ENCODE measurements around the gene TEKTIP1.

TEKTIP1 gene

DNA sequence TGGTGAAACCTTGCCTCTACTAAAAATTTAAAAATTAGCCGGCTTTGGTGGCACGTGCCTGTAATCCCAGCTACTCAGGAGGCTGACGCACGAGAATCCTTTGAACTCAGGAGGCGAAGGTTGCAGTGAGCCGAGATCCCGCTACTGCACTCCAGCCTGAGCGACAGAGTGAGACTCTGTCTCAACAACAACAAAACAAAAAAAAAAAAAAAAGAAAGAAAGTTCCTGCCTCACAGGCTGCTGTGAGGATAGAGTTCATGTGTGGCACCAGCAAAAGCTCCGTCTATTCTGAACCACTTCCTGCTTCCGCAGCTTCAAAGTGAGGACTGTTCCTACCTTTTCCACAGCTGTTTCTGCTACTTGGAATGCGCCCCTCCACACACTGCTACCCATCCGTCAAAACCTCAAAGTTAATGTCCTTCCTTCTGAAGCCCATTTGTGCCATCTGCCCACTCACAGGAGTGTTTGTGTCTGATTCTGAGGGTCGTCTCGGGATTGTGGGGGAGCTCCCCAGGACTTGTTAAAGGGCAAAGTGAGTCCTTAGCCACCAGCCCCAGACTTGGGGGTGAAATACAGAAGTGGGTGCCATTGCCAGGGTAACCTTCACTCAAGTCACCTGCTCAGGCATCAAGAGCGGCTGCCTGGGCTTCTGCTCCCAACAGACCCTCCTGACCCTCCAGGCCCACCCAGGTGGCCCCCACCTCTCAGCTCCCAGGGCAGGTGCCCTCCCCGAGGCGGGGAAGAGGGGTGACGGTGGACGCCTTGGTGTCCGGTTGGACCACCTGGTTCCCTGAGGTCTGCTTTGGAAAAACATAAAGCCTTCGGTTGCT, 15.5 kb downstream of the TEKTIP1 start:
- TF ChIP-seq RAD21 (IDR thresholded peaks at IDR 0.05; ENCODE audit: low read depth) = no peak
- TF ChIP-seq NFIC (IDR thresholded peaks at IDR 0.05) = no peak
- TF ChIP-seq ZBTB7A (IDR thresholded peaks at IDR 0.05; ENCODE audit: low read depth) = no peak
- no peak for TF ChIP-seq FOXM1 (IDR thresholded peaks at IDR 0.05; ENCODE audit: borderline replicate concordance, low read depth)
- TF ChIP-seq TCF12 (IDR thresholded peaks at IDR 0.05; ENCODE audit: low read depth) = no peak
- TF ChIP-seq EGR1 (IDR thresholded peaks at IDR 0.05) = no peak
- TF ChIP-seq TAF1 (IDR thresholded peaks at IDR 0.05; ENCODE audit: low read depth) = no peak
- TF ChIP-seq EP300 (IDR thresholded peaks at IDR 0.05; ENCODE audit: borderline replicate concordance) = no peak
- no peak for TF ChIP-seq TEAD4 (IDR thresholded peaks at IDR 0.05)
- TF ChIP-seq CREB1 (IDR thresholded peaks at IDR 0.05; ENCODE audit: low read depth) = no peak
- TF ChIP-seq CEBPB (IDR thresholded peaks at IDR 0.05) = no peak
- TF ChIP-seq, protein P1, sequence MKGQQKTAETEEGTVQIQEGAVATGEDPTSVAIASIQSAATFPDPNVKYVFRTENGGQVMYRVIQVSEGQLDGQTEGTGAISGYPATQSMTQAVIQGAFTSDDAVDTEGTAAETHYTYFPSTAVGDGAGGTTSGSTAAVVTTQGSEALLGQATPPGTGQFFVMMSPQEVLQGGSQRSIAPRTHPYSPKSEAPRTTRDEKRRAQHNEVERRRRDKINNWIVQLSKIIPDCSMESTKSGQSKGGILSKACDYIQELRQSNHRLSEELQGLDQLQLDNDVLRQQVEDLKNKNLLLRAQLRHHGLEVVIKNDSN (IDR thresholded peaks at IDR 0.05) = no peak
- TF ChIP-seq, protein P2, sequence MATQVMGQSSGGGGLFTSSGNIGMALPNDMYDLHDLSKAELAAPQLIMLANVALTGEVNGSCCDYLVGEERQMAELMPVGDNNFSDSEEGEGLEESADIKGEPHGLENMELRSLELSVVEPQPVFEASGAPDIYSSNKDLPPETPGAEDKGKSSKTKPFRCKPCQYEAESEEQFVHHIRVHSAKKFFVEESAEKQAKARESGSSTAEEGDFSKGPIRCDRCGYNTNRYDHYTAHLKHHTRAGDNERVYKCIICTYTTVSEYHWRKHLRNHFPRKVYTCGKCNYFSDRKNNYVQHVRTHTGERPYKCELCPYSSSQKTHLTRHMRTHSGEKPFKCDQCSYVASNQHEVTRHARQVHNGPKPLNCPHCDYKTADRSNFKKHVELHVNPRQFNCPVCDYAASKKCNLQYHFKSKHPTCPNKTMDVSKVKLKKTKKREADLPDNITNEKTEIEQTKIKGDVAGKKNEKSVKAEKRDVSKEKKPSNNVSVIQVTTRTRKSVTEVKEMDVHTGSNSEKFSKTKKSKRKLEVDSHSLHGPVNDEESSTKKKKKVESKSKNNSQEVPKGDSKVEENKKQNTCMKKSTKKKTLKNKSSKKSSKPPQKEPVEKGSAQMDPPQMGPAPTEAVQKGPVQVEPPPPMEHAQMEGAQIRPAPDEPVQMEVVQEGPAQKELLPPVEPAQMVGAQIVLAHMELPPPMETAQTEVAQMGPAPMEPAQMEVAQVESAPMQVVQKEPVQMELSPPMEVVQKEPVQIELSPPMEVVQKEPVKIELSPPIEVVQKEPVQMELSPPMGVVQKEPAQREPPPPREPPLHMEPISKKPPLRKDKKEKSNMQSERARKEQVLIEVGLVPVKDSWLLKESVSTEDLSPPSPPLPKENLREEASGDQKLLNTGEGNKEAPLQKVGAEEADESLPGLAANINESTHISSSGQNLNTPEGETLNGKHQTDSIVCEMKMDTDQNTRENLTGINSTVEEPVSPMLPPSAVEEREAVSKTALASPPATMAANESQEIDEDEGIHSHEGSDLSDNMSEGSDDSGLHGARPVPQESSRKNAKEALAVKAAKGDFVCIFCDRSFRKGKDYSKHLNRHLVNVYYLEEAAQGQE (IDR thresholded peaks at IDR 0.05; ENCODE audit: low read depth) = no peak
- TF ChIP-seq, protein P3, sequence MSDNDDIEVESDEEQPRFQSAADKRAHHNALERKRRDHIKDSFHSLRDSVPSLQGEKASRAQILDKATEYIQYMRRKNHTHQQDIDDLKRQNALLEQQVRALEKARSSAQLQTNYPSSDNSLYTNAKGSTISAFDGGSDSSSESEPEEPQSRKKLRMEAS (IDR thresholded peaks at IDR 0.05) = no peak
- TF ChIP-seq YY1 (IDR thresholded peaks at IDR 0.05; ENCODE audit: low read depth) = no peak

DNA sequence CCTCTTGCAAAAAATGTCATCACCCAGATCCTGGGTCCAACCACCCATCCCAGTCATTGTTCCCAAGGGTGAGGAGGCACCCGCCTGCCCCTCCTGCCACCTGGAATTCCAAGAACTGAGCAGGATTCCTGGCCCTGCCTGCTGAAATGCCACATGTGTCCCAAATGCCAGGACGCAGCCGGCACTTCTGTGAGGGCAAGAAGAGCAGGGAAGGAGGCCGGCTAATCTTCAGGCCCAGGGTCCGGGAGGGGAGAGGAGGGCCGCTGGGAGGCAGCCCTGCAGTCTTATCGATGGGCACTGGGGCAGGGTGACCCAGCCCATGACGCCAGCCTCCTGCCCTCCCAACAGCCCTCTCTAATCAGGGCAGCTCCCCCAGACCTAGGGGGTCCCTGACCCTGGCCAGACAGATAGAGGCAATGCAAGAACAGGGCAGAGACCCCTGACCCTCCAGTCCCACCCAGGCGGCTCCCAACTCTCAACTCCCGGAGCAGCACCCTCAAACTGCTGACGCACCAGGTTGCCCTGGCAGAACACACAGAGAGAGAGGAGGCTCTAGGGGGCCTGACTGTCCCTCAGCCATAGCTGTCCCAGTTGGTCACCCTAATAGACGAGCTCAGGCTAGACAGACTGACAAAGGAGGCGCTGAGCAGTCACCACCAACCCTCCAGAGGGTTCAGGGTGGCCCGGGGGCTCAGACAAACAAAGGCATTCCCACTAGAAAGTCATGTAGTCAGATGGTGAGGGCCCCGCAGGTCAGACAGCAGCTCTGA, 16.9 kb downstream of the TEKTIP1 start:
- TF ChIP-seq, protein P3 (IDR thresholded peaks at IDR 0.05) = no peak
- TF ChIP-seq, protein P2 (IDR thresholded peaks at IDR 0.05; ENCODE audit: low read depth) = no peak
- TF ChIP-seq RAD21 (IDR thresholded peaks at IDR 0.05; ENCODE audit: low read depth) (no peak), EP300 (IDR thresholded peaks at IDR 0.05; ENCODE audit: borderline replicate concordance) (no peak), TAF1 (IDR thresholded peaks at IDR 0.05; ENCODE audit: low read depth) (no peak), NFIC (IDR thresholded peaks at IDR 0.05) (no peak), CEBPB (IDR thresholded peaks at IDR 0.05) (no peak), YY1 (IDR thresholded peaks at IDR 0.05; ENCODE audit: low read depth) (no peak), EGR1 (IDR thresholded peaks at IDR 0.05) (no peak), ZBTB7A (IDR thresholded peaks at IDR 0.05; ENCODE audit: low read depth) (no peak), CREB1 (IDR thresholded peaks at IDR 0.05; ENCODE audit: low read depth) (no peak), TCF12 (IDR thresholded peaks at IDR 0.05; ENCODE audit: low read depth) (no peak), TEAD4 (IDR thresholded peaks at IDR 0.05) (no peak), FOXM1 (IDR thresholded peaks at IDR 0.05; ENCODE audit: borderline replicate concordance, low read depth) (no peak)
- TF ChIP-seq, protein P1 (IDR thresholded peaks at IDR 0.05) = no peak

DNA sequence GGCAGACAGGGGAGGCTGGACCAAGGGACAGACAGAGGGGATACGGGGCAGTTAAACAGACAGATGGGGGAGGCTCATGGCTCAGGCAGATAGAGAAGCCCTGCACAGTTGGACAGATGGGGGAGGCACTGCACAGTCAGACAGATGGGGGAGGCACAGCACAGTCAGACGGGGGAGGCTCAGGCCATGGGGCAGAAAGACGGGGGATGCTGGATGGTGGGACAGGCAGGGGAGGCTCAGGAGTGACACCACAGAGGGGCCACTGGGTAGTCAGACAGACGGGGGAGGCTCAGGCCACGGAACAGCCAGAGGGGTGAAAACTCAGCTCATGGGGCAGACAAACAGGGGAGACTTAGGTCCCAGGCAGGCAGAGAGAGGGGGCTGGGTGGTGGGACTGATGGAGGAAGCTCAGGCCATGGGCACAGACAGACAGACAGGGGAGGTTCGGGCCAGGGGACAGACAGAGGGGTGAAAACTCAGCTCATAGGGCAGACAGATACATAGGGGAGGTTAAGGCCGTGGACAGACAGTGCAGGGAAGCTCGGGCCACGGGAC, 17.5 kb downstream of the TEKTIP1 start:
- TF ChIP-seq RAD21 (IDR thresholded peaks at IDR 0.05; ENCODE audit: low read depth) (no peak), ZBTB7A (IDR thresholded peaks at IDR 0.05; ENCODE audit: low read depth) (no peak), CREB1 (IDR thresholded peaks at IDR 0.05; ENCODE audit: low read depth) (no peak), CEBPB (IDR thresholded peaks at IDR 0.05) (no peak), YY1 (IDR thresholded peaks at IDR 0.05; ENCODE audit: low read depth) (no peak), FOXM1 (IDR thresholded peaks at IDR 0.05; ENCODE audit: borderline replicate concordance, low read depth) (no peak), TAF1 (IDR thresholded peaks at IDR 0.05; ENCODE audit: low read depth) (no peak), EGR1 (IDR thresholded peaks at IDR 0.05) (no peak), NFIC (IDR thresholded peaks at IDR 0.05) (no peak), TEAD4 (IDR thresholded peaks at IDR 0.05) (no peak), TCF12 (IDR thresholded peaks at IDR 0.05; ENCODE audit: low read depth) (no peak)
- TF ChIP-seq, protein P3 (IDR thresholded peaks at IDR 0.05) = no peak

DNA sequence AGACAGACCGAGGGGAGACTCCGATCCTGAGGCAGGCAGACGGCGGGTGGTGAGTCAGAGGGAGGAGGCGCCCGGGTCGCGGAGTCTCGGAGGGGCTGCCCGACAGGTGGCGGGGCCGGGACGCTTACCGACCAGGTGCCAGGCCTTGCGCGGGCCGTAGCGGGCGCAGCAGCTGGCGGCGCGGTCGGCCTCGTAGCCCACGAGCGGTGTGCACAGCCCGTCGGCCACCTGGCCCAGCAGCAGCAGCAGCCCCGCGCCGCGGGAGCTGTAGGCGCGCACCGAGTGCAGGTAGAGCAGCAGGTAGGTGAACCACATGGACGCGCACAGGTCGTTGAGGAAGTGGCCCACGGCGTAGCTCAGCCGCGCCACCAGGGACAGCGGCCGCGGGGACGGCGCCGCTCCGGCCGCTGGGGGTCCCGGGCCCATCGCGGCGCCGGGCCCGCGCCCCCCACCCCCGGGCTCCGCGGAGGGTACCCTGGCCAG, 18.0 kb downstream of the TEKTIP1 start:
- TF ChIP-seq CEBPB (IDR thresholded peaks at IDR 0.05) = no peak
- TF ChIP-seq, protein P2 (IDR thresholded peaks at IDR 0.05; ENCODE audit: low read depth) = peak; percentile 64; the same call in 1 of the 2 replicates

All from Ishikawa (cell line).